Measurements from ENCODE around the gene SPATA31C2.

GRCh38 chr9:88164850-88165249, 26.6 kb upstream of the SPATA31C2 start:
- no peak for TF ChIP-seq POLR2A (IDR thresholded peaks at IDR 0.05; ENCODE audit: low read depth, low read length)
- TF ChIP-seq POLR2AphosphoS5 (IDR thresholded peaks at IDR 0.05; ENCODE audit: low read depth, low read length), result no peak
- no peak for TF ChIP-seq PAX5 (IDR thresholded peaks at IDR 0.05; ENCODE audit: insufficient read depth, low read length, severe bottlenecking)
- TF ChIP-seq POU2F2 (IDR thresholded peaks at IDR 0.05; ENCODE audit: low read depth, low read length), result no peak

All from GM12891 (cell line).